Skeletal muscle tissue (tissue), 4 donors: ENCODE measurements around the gene SMAD3. TPM values are rescaled to one million over a fixed set of nuclear protein-coding genes. Genes with fewer than 3 reads are reported as not detected.

Experiments
- H3K27ac ChIP-seq: one replicate; pipeline ENCODE4 v1.7.0; 2013; ENCODE audit warnings: mild to moderate bottlenecking, low read depth, low read length, inconsistent platforms
- H3K27me3 ChIP-seq, 3 donors: one replicate each; pipeline ENCODE4 v1.7.0; 2013; ENCODE audit warnings: low read length in 3 of 3; ENCODE audit not compliant: control insufficient read depth in 3 of 3, insufficient read depth in 3 of 3
- H3K36me3 ChIP-seq, 3 donors: one replicate each; pipeline ENCODE4 v1.7.0; 2013; ENCODE audit warnings: low read length in 3 of 3; ENCODE audit not compliant: control insufficient read depth in 3 of 3, insufficient read depth in 3 of 3
- H3K4me1 ChIP-seq, 3 donors: one replicate each; pipeline ENCODE4 v1.7.0; 2013; ENCODE audit warnings: low read length in 3 of 3, mild to moderate bottlenecking in 3 of 3; ENCODE audit not compliant: control insufficient read depth in 3 of 3, insufficient read depth in 3 of 3
- H3K4me3 ChIP-seq, 3 donors: one replicate each; pipeline ENCODE4 v1.7.0; 2013; ENCODE audit warnings: low read length in 3 of 3
- H3K9ac ChIP-seq, 3 donors: one replicate each; pipeline ENCODE4 v1.7.0; 2013; ENCODE audit warnings: low read length in 3 of 3, mild to moderate bottlenecking in 3 of 3, moderate library complexity in 2 of 3, low read depth in 1 of 3
- H3K9me3 ChIP-seq, 3 donors: one replicate each; pipeline ENCODE4 v1.7.0; 2013; ENCODE audit warnings: low read length in 3 of 3; ENCODE audit not compliant: control insufficient read depth in 3 of 3
- total RNA-seq: library from RNA; depleted of rRNA; stranded (reverse); fragments of >200 nt; gene quantifications from one replicate; pipeline ENCODE4 v1.2.3, GENCODE V29; 2014
- donor health status: Osteomylitis.

Gene SMAD3
- total RNA-seq, 1 donor from 2014 or later = 17.2 TPM

- Histone ChIP-seq H3K36me3 (peaks cover 0 to 11% (median 7%) of the 10 kb centered on the region in 3 donors), H3K4me3 (no peak overlapping the region), H3K4me1 (peaks cover 77 to 95% (median 79%) of the 10 kb centered on the region in 3 donors), H3K9ac (peak overlapping the region in 1 of 3 donors; percentile 7), H3K27me3 (no peaks in the 10 kb centered on the region), H3K27ac (peak overlapping the region; percentile 90), H3K9me3 (no peaks in the 10 kb centered on the region)
Observed at GRCh38 chr15:67196672-67197363, 131.4 kb downstream of the SMAD3 start.

DNA sequence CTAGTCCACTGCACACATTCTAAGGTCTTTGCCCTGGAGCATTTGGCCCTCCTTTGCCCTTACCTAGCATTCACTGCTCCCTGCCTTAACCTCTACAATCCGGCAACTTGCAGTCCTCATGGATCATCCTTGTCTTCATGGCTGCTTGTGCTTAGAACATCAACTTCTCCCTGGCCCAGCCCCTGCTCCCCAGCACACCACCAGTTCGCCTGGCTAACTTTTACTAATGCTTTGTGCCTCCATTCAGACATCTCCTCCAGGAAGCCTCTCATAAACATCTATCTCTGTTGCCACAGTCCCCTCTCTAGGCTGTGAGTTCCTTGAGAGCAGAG is 131.9 kb downstream of the SMAD3 start:
- H3K4me3 ChIP-seq = no peak overlapping the region
- peaks cover 0 to 6% (median 4%) of the 10 kb centered on the region in 3 donors for H3K36me3 ChIP-seq
- H3K9ac ChIP-seq = no peak overlapping the region
- H3K27ac ChIP-seq = peak overlapping the region; percentile 90
- no peaks in the 10 kb centered on the region for H3K9me3 ChIP-seq
- peaks cover 75 to 95% (median 77%) of the 10 kb centered on the region in 3 donors for H3K4me1 ChIP-seq
- no peaks in the 10 kb centered on the region for H3K27me3 ChIP-seq

DNA sequence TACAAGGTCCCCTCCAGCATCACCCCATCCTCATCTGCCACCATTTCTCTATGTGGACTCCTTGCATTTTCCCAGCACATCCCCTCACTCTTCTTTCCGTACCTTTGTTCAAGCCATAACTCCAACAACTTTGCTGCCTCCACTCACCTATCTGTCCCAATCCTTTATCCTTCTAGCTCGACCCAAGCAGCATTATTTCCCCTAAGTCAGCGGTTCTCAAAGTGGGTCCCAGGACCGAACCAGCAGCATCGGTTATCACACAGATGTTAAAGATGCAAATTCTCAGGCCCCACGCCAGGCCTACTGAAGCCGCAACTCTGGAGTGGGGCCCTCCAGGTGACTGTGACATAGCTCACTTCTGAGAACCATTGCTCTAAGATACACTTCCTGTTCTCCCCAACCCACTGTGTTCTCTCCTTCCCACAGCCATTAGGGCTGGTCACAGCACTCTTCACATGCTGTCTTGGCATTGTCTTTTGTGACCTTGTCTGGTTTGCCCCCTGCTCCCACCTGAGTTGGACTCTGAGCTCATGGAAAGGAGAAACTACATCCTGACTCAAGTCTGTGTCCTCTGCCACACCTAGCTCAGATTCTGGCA is 132.9 kb downstream of the SMAD3 start:
- H3K27me3 ChIP-seq = no peaks in the 10 kb centered on the region
- H3K36me3 ChIP-seq = peaks cover 0 to 2% (median 0%) of the 10 kb centered on the region in 3 donors
- H3K9ac ChIP-seq = no peak overlapping the region
- no peaks in the 10 kb centered on the region for H3K9me3 ChIP-seq
- peaks cover 70 to 92% (median 75%) of the 10 kb centered on the region in 3 donors for H3K4me1 ChIP-seq
- no peak overlapping the region for H3K4me3 ChIP-seq
- H3K27ac ChIP-seq = peak overlapping the region; percentile 83

DNA sequence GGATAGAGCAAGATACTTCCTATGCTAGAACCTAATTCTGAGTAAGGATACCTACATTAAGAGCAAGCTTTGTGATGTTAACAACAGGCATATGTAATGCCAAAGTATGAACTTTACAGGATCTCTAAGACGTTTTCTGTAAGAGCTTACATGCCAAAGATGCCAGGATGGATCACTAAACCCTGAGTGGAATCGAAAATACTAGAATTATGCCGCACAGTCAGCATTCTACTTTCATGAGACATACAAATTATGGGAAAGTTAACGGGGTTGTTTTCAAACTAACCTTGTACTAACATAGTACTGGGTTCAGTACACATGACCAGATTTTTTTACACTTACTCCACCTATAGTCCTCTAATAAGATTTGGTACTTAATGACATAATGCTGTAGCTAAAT is 134.0 kb downstream of the SMAD3 start:
- Histone ChIP-seq H3K4me1 (peaks cover 59 to 85% (median 67%) of the 10 kb centered on the region in 3 donors), H3K36me3 (peaks cover 0 to 2% (median 0%) of the 10 kb centered on the region in 3 donors), H3K27ac (peak overlapping the region; percentile 83), H3K4me3 (no peak overlapping the region), H3K9ac (peak overlapping the region in 2 of 3 donors; percentile 18 to 20), H3K27me3 (no peaks in the 10 kb centered on the region), H3K9me3 (no peaks in the 10 kb centered on the region)

GRCh38 chr15:67199881-67200763 is 134.7 kb downstream of the SMAD3 start:
- H3K36me3 ChIP-seq = peaks cover 0 to 2% (median 0%) of the 10 kb centered on the region in 3 donors
- peak overlapping the region in 2 of 3 donors; percentile 20 to 28 for H3K9ac ChIP-seq
- H3K4me1 ChIP-seq = peaks cover 52 to 83% (median 60%) of the 10 kb centered on the region in 3 donors
- no peak overlapping the region for H3K4me3 ChIP-seq
- H3K27ac ChIP-seq = peak overlapping the region; percentile 83
- H3K27me3 ChIP-seq = no peaks in the 10 kb centered on the region
- no peaks in the 10 kb centered on the region for H3K9me3 ChIP-seq

GRCh38 chr15:67201136-67201535 is 135.7 kb downstream of the SMAD3 start:
- H3K27ac ChIP-seq = peak overlapping the region; percentile 83
- H3K4me3 ChIP-seq = no peak overlapping the region
- no peak overlapping the region for H3K9ac ChIP-seq
- no peaks in the 10 kb centered on the region for H3K27me3 ChIP-seq
- H3K4me1 ChIP-seq = peaks cover 52 to 78% (median 57%) of the 10 kb centered on the region in 3 donors
- H3K9me3 ChIP-seq = no peaks in the 10 kb centered on the region
- no peaks in the 10 kb centered on the region for H3K36me3 ChIP-seq

GRCh38 chr15:67202091-67202490 is 136.7 kb downstream of the SMAD3 start:
- H3K9me3 ChIP-seq = no peaks in the 10 kb centered on the region
- no peaks in the 10 kb centered on the region for H3K36me3 ChIP-seq
- peak overlapping the region in 1 of 3 donors; percentile 1 for H3K9ac ChIP-seq
- no peak overlapping the region for H3K4me3 ChIP-seq
- H3K4me1 ChIP-seq = peaks cover 47 to 71% (median 53%) of the 10 kb centered on the region in 3 donors
- H3K27ac ChIP-seq = peak overlapping the region; percentile 83
- no peaks in the 10 kb centered on the region for H3K27me3 ChIP-seq

DNA sequence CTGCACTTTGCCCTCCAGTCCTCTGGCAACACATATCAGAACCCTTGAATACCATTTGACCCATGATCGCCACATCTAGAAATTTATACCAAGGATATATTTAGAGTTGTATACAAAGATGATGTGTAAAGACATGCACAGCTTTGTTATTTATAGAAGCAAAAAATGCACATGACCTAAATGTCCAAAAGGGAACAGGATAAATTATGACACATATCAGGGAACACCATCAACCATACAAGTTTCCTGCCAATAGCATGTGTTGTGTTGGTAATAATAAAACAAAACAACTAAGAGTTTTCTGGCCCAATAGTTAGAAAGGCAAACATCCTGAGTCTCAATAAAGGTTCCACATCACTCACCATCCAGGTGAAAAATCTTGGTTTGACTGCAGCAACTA is 137.6 kb downstream of the SMAD3 start:
- H3K36me3 ChIP-seq = no peaks in the 10 kb centered on the region
- H3K9me3 ChIP-seq = no peaks in the 10 kb centered on the region
- peaks cover 40 to 64% (median 49%) of the 10 kb centered on the region in 3 donors for H3K4me1 ChIP-seq
- no peaks in the 10 kb centered on the region for H3K27me3 ChIP-seq
- H3K9ac ChIP-seq = peak overlapping the region in 1 of 3 donors; percentile 6
- no peak overlapping the region for H3K4me3 ChIP-seq
- peak overlapping the region; percentile 83 for H3K27ac ChIP-seq

GRCh38 chr15:67207555-67208207 is 142.3 kb downstream of the SMAD3 start:
- no peak overlapping the region for H3K27ac ChIP-seq
- no peaks in the 10 kb centered on the region for H3K9me3 ChIP-seq
- no peak overlapping the region for H3K4me3 ChIP-seq
- H3K9ac ChIP-seq = no peak overlapping the region
- H3K4me1 ChIP-seq = peaks cover 6 to 23% (median 11%) of the 10 kb centered on the region in 3 donors
- H3K36me3 ChIP-seq = no peaks in the 10 kb centered on the region
- no peaks in the 10 kb centered on the region for H3K27me3 ChIP-seq
